ENCODE data around the gene NLE1.

DNA sequence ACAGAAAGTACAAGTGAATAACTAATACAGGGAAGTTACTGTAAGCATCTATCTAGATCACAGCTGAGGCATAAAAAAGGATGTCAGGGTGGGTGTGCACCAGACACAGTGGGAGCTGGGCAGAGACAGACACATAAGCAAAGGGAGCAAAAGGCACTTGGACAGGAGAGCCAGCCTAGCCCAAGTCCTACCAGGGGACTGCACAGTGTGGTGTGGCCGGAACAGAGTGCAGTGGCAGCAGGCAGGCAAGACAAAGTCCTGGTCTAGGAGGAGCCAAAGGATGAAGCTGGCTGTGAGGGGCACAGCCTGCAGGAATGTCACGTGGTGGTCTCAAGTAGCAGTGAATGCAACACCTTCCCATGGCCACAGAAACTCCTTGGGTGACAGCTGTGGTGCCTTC lies 44.3 kb downstream of the NLE1 start:
- no peak for TF ChIP-seq POLR2A (IDR thresholded peaks at IDR 0.05; ENCODE audit: low read depth, low read length)
- TF ChIP-seq POLR2AphosphoS5 (IDR thresholded peaks at IDR 0.05; ENCODE audit: low read depth, low read length), result no peak
